Measurements from ENCODE around the gene CSTA.
"Not testable (repeated sequence)": the region's sequence is repeated elsewhere in the genome, so short reads cannot be mapped to it uniquely, and the experiment has no call there.

Gene CSTA

GRCh38 chr3:122357828-122358702 lies 33.0 kb downstream of the CSTA start:
- TF ChIP-seq POLR2AphosphoS5 (IDR thresholded peaks at IDR 0.05; ENCODE audit: low read depth, low read length) = no peak
- no peak for TF ChIP-seq POLR2A (IDR thresholded peaks at IDR 0.05; ENCODE audit: low read depth, low read length)
- no peak for TF ChIP-seq TAF1 (IDR thresholded peaks at IDR 0.05; ENCODE audit: borderline replicate concordance, low read depth, low read length)
- DNase-seq (ENCODE audit: insufficient read length) = no peak
- FAIRE-seq = no peak

GRCh38 chr3:122358703-122359032 lies 33.6 kb downstream of the CSTA start:
- TF ChIP-seq TAF1 (IDR thresholded peaks at IDR 0.05; ENCODE audit: borderline replicate concordance, low read depth, low read length) (no peak), POLR2AphosphoS5 (IDR thresholded peaks at IDR 0.05; ENCODE audit: low read depth, low read length) (no peak), POLR2A (IDR thresholded peaks at IDR 0.05; ENCODE audit: low read depth, low read length) (no peak)
- FAIRE-seq = no peak
- no peak for DNase-seq (ENCODE audit: insufficient read length)

GRCh38 chr3:122362026-122362425 lies 37.0 kb downstream of the CSTA start:
- TF ChIP-seq POLR2AphosphoS5 (IDR thresholded peaks at IDR 0.05; ENCODE audit: low read depth, low read length) (no peak), POLR2A (IDR thresholded peaks at IDR 0.05; ENCODE audit: low read depth, low read length) (no peak), TAF1 (IDR thresholded peaks at IDR 0.05; ENCODE audit: borderline replicate concordance, low read depth, low read length) (no peak)
- no peak for FAIRE-seq

GRCh38 chr3:122364490-122364889 lies 39.4 kb downstream of the CSTA start:
- FAIRE-seq = no peak
- no peak for DNase-seq (ENCODE audit: insufficient read length)
- no peak for TF ChIP-seq POLR2AphosphoS5 (IDR thresholded peaks at IDR 0.05; ENCODE audit: low read depth, low read length)
- no peak for TF ChIP-seq TAF1 (IDR thresholded peaks at IDR 0.05; ENCODE audit: borderline replicate concordance, low read depth, low read length)
- no peak for TF ChIP-seq POLR2A (IDR thresholded peaks at IDR 0.05; ENCODE audit: low read depth, low read length)

More at GRCh38 chr3:122362026-122362425, 37.0 kb downstream of the CSTA start:
- DNase-seq (ENCODE audit: insufficient read length) = no peak

- FAIRE-seq = no peak
- no peak for TF ChIP-seq POLR2A (IDR thresholded peaks at IDR 0.05; ENCODE audit: low read depth, low read length)
- TF ChIP-seq TAF1 (IDR thresholded peaks at IDR 0.05; ENCODE audit: borderline replicate concordance, low read depth, low read length) = no peak
- TF ChIP-seq POLR2AphosphoS5 (IDR thresholded peaks at IDR 0.05; ENCODE audit: low read depth, low read length) = no peak
- DNase-seq (ENCODE audit: insufficient read length) = no peak
Observed at GRCh38 chr3:122365073-122365472, 40.0 kb downstream of the CSTA start.

- not testable (repeated sequence) for DNase-seq (ENCODE audit: insufficient read length)
- peak; percentile 56 for FAIRE-seq
Observed at GRCh38 chr3:122365582-122366378, 40.7 kb downstream of the CSTA start.

GRCh38 chr3:122366379-122366749 lies 41.3 kb downstream of the CSTA start:
- FAIRE-seq = no peak
- no peak for TF ChIP-seq POLR2AphosphoS5 (IDR thresholded peaks at IDR 0.05; ENCODE audit: low read depth, low read length)
- no peak for DNase-seq (ENCODE audit: insufficient read length)

GRCh38 chr3:122374034-122374433 lies 49.0 kb downstream of the CSTA start:
- TF ChIP-seq POLR2A (IDR thresholded peaks at IDR 0.05; ENCODE audit: low read depth, low read length) (no peak), TAF1 (IDR thresholded peaks at IDR 0.05; ENCODE audit: borderline replicate concordance, low read depth, low read length) (no peak), POLR2AphosphoS5 (IDR thresholded peaks at IDR 0.05; ENCODE audit: low read depth, low read length) (no peak)
- no peak for DNase-seq (ENCODE audit: insufficient read length)
- no peak for FAIRE-seq

- no peak for TF ChIP-seq POLR2A (IDR thresholded peaks at IDR 0.05; ENCODE audit: low read depth, low read length)
- no peak for TF ChIP-seq TAF1 (IDR thresholded peaks at IDR 0.05; ENCODE audit: borderline replicate concordance, low read depth, low read length)
- no peak for TF ChIP-seq POLR2AphosphoS5 (IDR thresholded peaks at IDR 0.05; ENCODE audit: low read depth, low read length)
- FAIRE-seq = no peak
Observed at GRCh38 chr3:122377975-122378374, 52.9 kb downstream of the CSTA start.

GRCh38 chr3:122382888-122383666 lies 58.0 kb downstream of the CSTA start, which contains the start of gene MIX23:
Gene MIX23 (minus strand): TSS chr3:122383231. CDS start chr3:122383224, 7 bp downstream.
- FAIRE-seq (peak; percentile 94), DNase-seq (ENCODE audit: insufficient read length) (peak; percentile 51)
- TF ChIP-seq POLR2AphosphoS5 (IDR thresholded peaks at IDR 0.05; ENCODE audit: low read depth, low read length) (no peak), TAF1 (IDR thresholded peaks at IDR 0.05; ENCODE audit: borderline replicate concordance, low read depth, low read length) (peak; percentile 76; the same call in 1 of the 2 replicates), POLR2A (IDR thresholded peaks at IDR 0.05; ENCODE audit: low read depth, low read length) (peak; percentile 66; the same call in 1 of the 2 replicates)

More at GRCh38 chr3:122377975-122378374, 52.9 kb downstream of the CSTA start:
- no peak for DNase-seq (ENCODE audit: insufficient read length)
